Stimulated activated CD8-positive, alpha-beta memory T cell treated with anti-CD3 and anti-CD28 coated beads, Interleukin-7, amount 100 ng/mL, for 1 hour (primary cell): ENCODE measurements around the gene PLEKHG4.

Source experiments
- DNase-seq, 2 donors: peaks; one replicate each; pipeline ENCODE4 v3.0.0-alpha.2; 2020; ENCODE audit warnings: low read depth in 2 of 2

PLEKHG4 gene, protein sequence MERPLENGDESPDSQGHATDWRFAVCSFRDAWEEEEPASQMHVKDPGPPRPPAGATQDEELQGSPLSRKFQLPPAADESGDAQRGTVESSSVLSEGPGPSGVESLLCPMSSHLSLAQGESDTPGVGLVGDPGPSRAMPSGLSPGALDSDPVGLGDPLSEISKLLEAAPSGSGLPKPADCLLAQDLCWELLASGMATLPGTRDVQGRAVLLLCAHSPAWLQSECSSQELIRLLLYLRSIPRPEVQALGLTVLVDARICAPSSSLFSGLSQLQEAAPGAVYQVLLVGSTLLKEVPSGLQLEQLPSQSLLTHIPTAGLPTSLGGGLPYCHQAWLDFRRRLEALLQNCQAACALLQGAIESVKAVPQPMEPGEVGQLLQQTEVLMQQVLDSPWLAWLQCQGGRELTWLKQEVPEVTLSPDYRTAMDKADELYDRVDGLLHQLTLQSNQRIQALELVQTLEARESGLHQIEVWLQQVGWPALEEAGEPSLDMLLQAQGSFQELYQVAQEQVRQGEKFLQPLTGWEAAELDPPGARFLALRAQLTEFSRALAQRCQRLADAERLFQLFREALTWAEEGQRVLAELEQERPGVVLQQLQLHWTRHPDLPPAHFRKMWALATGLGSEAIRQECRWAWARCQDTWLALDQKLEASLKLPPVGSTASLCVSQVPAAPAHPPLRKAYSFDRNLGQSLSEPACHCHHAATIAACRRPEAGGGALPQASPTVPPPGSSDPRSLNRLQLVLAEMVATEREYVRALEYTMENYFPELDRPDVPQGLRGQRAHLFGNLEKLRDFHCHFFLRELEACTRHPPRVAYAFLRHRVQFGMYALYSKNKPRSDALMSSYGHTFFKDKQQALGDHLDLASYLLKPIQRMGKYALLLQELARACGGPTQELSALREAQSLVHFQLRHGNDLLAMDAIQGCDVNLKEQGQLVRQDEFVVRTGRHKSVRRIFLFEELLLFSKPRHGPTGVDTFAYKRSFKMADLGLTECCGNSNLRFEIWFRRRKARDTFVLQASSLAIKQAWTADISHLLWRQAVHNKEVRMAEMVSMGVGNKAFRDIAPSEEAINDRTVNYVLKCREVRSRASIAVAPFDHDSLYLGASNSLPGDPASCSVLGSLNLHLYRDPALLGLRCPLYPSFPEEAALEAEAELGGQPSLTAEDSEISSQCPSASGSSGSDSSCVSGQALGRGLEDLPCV

DNA sequence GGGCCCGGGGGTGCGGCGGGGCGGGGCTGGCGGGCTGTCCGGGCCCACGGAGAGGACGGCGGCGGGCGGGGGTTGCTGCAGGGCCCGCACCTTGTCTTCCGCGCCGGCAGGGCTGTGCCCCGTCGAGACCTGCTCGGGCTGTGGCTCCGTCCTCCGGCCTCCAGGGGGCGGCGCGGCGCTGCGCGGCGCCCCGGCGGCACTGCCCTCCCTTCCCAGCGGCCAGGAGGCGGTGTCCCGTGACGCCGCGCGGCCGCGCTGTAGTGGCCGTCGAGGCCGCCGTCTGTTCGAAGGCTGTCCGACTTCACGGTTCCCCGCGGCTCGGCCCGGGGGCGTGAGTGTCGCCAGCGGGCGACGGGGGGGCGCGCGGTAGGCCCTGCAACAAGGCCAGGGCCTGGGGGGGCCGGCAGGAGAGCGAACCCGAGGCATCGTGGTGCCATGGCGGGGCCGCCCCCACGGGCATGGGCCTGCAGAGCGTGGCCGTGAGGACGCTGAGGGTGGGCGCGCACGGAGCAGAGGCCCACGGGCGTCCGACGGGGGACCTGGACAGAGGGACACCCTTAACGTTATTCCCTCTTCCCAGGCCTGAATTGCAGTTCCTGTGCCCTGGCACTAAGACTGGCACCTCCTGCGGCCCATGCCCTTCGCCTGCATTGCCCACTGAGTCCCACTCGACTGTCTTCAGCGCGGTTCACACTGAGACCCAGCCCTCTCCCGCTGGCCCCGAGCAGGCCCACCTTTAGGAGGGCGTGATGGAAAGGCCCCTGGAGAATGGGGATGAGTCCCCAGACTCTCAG lies at the start of gene PLEKHG4:
Gene PLEKHG4, plus strand, starts transcription at position 237 of the 794 bp plus-strand sequence. Its CDS starts 513 bp downstream, at position 750.
- DNase-seq = peak; percentile 57 to 62

DNA sequence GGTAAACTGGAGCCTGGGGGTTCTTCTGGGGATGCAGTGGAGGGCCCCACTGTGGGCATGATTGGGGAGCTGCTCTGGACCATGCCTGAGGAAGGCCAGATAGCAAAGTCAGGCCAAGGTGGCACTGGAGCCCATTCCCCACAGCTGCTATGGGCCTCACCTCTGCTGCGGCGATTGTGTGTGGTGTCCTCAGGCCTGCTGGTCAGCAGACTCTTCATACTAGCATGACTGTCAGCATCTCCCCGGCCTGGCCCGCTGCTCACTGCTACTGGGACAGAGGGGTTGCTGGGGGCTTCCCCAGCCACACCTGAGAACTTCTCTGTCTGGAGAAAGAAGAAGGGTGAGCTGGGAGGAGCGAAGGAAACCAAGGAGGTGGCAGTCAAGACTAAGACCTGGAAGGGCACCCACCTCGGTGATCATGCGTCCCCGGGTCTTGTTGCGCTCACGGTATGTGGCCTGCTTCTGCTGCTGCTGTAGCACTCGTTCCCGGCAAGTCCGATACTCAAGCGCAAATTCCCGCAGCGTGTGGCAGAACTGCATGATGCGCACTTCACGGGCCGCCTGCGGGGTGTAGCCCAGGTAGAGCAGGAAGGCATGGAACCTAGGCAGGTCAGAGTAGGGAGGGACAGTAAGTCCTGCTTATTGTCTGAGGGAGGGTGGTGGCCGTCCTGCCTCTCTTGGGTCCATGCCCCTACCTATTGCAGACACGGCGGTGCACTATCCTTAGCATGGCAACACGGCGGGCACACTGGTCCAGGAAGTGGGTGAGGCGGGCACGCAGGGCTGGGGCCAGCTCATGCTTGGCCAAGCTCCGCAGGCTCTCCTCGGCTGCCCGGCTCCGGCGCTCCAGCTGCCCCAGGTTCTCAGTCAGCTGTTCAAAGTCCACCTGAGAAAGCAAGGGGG lies 49.2 kb upstream of the PLEKHG4 start:
- no peak for DNase-seq

DNA sequence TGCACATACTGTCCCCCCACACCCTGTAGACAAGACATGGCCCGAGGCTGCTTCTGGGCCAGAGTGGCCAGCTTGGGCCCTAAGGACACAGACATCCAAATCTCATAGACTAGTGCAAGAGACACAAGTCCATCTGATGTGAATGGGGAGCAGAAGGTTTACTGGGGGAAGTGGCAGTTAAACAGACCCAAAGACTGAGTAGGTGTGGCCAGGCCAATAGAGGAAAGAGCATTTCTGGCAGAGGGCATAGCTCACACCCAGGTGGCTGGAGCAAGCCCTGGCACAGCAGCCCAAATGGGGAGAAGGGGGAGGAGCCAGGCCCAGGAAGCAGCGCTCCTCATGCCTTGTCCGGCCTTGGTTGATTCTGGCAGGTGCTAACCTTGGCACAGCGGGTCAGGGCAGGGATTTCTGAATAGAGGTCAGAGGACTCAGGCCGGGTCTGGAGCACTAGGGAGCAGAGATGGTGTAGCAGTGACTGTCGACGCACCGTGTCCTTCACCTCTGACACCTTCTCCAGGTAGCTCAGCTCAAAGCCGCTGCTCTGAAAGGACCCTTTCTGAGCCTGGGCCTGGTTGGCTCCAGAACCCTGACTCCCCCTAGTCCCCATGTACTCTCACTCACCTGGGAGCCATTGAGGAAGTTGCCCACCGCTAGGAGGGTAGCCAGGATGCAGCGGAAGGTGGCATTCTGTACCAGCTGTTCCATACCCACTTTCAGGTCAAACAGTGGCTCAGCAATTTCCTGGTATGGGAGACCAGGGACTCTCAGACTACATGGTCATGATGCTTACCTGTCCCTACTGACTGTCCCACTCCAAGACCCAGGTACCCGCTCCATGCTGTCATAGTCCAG lies 48.3 kb upstream of the PLEKHG4 start:
- no peak for DNase-seq

DNA sequence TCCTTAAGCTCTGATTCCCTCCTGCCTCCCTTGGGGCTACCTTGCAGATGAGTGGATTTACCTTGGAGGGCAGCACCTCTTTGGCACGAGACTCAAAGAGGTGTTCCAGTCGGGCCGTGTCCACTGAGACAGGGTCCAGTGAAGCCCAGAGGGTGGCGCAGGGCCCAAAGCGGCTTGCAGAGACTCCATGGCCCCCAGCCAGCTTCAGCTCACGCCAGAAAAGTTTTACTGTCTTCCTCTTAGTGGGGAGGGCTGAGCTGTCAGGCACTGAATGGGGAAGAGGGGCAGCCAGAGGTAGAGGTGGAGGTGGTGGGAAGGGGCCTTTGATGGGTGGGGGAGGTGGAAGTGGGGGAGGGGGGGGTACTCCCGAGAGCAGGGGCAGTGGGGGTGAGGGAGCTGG lies 45.7 kb upstream of the PLEKHG4 start:
- DNase-seq = no peak

DNA sequence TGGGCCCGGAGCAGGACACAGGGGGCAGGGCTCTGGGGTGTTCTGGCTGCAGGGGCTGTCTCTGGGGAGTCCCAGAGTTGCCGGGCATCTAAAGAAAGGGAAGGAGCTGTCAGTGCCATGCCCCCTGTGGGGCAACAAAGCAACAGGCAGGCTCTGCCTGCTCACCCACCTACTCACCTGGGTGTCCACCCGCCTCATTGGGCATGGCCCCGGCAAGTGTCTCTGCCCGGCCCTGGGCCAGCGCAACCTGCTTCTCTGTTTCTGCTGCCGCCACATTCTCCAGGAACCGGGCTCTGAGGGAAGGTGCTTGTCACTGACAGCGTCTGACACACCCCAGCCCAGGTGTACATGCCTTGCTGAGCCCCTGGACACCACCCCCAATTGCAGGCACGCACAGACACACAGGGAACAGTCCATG lies 45.1 kb upstream of the PLEKHG4 start:
- DNase-seq = no peak

DNA sequence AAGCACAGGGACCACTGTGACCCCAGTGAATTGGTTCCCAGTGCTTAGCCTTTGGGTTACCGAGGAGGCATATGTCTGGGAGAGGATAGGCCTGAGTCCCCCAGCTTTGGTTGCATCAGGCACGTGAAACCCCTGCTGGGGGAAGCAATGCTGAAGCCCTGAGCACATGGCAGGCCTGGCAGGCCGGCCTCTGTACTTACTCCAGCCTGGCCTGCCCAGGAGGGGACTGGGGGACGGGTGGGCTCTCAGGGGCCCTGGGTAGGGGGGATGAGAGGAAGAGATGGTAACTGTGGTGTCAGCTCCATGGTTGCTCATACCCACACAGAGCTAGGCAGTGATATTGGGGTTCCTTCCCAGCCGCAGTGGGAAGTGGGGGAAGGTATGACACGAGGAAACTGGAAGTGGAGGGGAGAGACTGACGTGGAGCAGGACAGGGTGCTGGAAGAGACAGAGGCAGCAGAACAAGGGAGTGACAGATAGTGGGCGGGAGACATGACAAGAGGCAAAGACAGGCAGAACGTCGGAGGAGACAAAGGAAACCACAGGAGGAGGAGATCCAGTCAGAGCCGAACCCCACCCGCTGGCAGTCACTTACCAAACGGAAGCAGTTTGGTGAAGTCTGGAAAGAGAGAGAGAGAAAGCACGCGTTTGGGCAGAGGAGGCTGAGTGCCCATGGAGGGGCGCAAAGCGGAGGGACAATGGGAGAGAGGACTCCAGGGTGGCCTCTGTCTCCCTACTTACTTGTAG lies 43.3 kb upstream of the PLEKHG4 start:
- no peak for DNase-seq

DNA sequence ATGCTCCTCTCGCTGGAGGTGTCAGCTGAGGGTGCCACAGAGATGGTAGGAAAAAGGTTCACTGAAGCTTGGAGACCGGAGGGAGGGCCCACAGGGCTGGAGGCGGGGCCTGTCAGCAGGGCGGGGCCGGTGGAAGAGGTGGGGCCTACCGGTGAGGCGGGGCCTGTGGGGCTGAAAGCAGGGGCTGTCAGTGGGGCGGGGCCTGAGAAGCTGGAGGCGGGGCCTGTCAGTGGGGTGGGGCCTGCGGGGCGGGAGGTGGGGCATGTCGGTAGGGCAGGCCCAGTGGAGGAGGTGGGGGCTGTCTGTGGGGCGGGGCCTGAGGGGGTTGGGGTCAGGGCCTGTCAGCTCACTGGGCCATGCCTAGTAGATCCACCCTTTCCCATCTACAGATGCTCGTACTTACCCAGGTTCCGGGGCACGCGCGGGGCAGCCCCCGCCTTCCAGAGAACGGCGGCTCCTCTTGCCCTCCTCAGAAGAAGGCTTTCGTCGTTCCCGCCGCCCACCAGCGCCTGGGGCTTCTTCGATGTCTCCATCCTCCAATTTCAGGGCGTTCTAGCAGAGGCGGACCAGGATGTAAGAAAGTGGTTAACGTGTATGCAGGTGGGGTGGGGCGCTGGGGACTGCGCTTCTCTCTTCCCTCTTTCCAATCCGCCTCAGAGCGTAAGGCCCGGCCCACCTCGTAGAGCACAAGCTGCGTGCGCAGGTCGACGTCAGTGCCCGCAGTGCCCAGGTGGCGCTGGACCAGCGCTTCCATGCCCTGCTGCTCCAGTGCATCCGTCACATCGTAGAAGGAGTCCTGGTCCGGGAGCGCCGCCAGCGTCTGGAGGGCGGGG lies 42.6 kb upstream of the PLEKHG4 start:
- DNase-seq = peak in 1 of 2 donors; percentile 34

DNA sequence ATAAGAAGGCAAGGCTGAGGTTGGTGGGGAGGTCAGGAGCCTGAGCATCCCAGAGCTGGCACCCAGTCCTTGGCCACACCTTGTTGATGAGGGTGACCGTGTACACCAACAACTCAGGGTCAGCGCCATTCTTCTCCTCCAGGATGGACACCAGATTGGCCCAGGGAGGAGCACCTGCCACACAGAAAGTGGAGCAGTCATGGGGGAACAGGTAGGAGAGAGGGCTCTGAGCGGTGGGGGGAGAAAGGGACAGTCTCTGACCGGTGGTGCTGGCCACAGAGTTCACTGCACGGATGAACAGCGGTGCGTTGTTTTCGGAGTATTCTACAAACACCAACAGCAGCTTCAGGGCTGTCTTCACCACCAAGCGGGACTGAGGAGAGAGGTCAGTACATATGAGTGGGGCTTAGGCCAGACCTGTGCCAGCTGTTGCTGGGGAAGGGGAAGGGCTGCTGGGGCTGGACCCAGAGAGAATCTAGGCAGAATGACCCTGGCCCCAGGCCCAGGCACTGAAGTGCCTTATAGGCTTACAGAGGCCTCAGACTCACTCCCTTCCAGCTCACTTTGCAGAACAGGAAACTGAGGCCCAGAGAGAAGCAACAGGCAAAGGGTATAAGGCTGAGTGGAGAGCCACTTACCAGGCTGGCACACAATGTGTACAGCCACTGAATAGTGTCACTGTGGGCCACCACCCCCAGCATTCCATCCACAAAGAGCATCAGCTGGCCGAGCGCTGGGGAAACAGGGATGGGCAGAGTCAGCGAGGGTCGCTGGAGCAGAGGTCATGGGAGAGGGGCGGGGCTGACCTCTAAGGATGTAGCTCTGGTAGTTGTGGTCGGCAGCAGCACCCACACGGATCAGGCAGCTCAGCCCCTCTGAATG lies 41.7 kb upstream of the PLEKHG4 start:
- DNase-seq = no peak

DNA sequence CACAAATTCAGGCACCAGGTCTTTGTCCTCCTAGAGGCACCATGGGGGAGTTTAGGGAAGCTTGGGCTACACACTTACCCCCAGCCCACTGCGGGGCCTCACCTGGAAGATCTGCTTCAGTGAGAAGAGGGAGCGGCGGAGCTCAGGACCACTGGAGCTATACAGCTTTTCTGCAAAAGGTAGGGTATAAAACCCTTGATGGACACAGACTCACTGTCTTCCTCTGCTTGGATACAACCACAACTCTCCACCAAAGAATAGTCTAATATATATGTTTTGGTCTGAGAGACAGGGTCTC lies 41.1 kb upstream of the PLEKHG4 start:
- DNase-seq = no peak

DNA sequence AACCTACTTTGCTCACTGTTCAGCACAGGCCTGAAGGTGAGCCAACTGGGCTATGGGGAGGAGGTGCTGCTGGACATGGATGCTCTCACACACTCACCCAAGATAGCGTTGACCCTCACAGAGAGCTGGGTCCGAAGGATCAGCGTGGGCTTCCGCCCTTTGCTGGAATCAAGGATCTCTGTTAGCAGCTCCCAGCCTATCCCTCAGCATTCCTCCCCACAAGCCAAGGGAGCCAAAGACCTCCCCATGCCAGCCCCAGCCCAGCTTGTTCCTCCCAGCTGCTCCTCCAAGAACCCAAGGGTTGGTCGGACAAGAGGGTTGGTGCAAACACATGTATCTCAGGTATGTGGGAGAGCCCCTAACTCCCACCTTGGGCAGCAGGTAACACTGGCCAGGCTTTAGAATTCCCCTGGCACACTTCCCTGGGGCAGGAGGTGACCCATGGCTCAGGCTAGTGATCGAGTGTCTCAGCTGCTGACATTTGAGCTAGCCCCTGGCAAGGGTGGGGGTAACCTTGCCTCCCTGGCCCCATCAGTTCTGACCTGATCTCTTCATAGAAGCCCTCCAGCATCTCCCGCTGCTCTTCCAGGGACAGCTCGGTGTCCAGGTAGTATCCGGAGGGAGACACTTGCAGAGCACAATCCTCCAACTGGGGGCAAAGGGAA lies 40.4 kb upstream of the PLEKHG4 start:
- no peak for DNase-seq

DNA sequence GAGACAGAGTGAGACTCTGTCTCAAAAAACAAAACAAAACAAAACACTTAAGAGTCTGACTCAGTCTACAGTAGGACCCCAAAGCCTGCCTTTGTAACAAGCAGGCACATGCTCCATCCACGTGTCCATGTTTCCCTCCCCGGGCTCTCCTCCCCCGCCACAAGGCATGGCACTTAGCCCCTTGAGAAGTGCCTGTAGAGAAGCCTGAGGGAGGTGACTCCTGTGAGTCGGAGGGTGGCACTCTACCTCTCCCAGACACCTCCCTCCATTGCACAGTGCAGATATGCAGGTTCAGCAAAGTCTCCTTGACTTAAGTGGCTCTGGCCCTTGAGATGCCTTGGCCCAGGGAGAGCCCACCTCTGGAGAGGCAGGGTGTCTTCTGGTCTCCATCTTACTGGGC lies 38.8 kb upstream of the PLEKHG4 start:
- no peak for DNase-seq

DNA sequence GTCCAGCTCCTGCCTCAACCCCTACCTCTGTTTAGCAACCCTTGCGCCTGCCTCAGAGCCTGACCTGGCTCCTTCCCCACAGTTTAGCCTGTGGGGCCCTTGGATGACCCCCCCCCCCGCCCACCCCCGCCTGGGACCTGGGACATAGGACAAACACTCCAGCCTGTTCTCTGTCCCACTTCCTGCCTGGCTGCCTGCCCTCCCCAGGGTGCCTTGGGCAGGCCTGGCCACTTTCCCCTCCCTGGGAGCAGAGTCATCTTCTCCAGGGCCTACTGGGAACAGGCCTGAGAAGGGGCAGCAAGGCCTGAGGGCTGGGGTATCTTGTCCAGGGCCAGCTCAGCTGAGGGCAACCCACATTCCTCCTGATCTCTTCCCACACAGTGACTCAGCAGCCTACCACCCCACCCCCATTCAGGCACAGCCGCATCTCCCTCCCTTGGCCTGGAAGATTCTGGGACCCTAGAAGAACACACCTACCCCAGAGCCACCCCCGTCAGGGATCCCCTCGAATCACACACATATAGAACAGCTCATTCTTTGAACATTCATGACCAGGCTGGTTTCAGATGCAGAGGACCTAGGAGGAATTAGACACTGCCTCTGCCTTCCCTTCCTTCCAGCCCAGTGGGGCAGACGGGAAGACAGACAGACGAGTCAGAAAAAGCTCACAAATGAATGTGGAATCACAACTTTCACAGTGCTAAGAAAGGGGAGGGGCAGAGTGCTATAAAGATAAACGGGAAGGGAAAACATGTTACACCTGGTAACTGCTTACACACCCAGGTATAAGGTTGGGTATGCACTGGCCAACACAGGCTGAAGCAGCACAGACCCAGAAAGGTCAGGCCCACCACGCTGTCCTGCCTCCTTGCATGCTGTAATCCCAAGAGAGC lies 38.1 kb upstream of the PLEKHG4 start:
- DNase-seq = no peak

DNA sequence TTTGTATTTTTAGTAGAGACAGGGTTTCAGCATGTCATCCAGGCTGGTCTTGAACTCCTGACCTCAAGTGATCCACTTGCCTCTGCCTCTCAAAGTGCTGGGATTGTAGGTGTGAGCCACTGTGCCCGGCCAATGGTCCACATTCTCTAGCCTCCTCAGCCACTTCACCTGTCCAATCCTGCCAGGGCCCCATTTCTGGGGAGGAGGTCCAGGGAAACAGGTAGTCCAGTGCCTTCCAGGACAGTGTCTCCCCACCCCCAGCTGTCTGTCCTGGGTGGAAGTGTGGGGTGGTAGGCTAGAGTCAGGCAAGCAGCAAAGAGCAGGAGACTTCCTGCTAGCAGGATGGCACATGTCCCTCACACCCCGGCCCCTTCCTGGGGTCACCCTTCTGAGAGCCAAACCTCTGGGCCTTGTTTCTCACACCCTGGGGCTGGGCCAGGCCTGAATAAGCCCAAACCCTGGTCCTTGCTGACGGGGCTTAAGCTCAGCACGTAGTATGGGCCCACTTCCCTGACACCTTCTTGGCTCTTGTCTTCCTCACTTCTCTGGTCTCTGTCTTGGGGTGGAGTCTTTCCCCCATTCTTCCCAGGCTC lies 37.1 kb upstream of the PLEKHG4 start:
- no peak for DNase-seq

DNA sequence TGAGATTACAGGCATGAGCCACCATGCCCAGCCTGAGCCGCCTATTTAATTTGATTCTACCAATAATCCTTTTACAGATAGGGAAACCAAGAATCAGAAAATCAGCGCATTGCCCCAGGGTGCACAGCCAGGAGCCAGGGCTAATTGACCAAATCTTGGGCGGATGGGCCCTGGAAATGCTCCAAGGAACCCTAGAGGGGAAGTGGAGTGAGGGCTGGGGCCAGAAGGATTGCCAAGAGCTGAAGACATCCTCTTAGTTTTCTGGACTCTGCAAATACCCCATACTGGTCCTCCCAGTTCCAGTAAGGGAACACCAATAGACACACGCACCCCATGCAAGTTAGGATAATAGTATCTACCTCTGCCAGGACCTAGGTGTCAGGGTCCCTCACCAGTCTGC lies 35.9 kb upstream of the PLEKHG4 start:
- DNase-seq = no peak
